ENCODE measurements around the gene SRCAP.

Gene SRCAP

GRCh38 chr16:30698816-30699614 lies at the start of gene SRCAP:
SRCAP (plus strand) TSS chr16:30699171; CDS start chr16:30700825, 1,654 bp downstream.
- Histone ChIP-seq H3K36me3 (ENCODE audit: control insufficient read depth, insufficient read depth, low read length) (peaks cover 12% of the 10 kb centered on the region), H3K4me1 (ENCODE audit: control insufficient read depth, insufficient read depth, low read length) (peaks cover 1% of the 10 kb centered on the region), H3K9me3 (ENCODE audit: control insufficient read depth, insufficient read depth, low read length) (no peaks in the 10 kb centered on the region), H3K27me3 (ENCODE audit: control insufficient read depth, insufficient read depth, low read length) (no peaks in the 10 kb centered on the region; the same call in 1 of the 2 replicates), H3K27ac (ENCODE audit: low read length) (no peak within 1 kb of the TSS), H3K4me3 (ENCODE audit: low read length) (peak within 1 kb of the TSS; percentile 65)
- DNase-seq (ENCODE audit: low read depth, low spot score) = peak; percentile 50
- no CpG with 5 or more reads among the region's 57 CpGs for WGBS (ENCODE audit: insufficient coverage, insufficient read length)

GRCh38 chr16:30649725-30650368 lies 49.1 kb upstream of the SRCAP start:
- WGBS (ENCODE audit: insufficient coverage, insufficient read length) = no CpG with 5 or more reads among the region's 22 CpGs
- no peak overlapping the region for H3K4me3 ChIP-seq (ENCODE audit: low read length)
- H3K36me3 ChIP-seq (ENCODE audit: control insufficient read depth, insufficient read depth, low read length) = no peaks in the 10 kb centered on the region
- H3K9me3 ChIP-seq (ENCODE audit: control insufficient read depth, insufficient read depth, low read length) = no peaks in the 10 kb centered on the region
- H3K4me1 ChIP-seq (ENCODE audit: control insufficient read depth, insufficient read depth, low read length) = no peaks in the 10 kb centered on the region
- H3K27me3 ChIP-seq (ENCODE audit: control insufficient read depth, insufficient read depth, low read length) = no peaks in the 10 kb centered on the region
- no peak overlapping the region for H3K27ac ChIP-seq (ENCODE audit: low read length)
- no peak for DNase-seq (ENCODE audit: low read depth, low spot score)

DNA sequence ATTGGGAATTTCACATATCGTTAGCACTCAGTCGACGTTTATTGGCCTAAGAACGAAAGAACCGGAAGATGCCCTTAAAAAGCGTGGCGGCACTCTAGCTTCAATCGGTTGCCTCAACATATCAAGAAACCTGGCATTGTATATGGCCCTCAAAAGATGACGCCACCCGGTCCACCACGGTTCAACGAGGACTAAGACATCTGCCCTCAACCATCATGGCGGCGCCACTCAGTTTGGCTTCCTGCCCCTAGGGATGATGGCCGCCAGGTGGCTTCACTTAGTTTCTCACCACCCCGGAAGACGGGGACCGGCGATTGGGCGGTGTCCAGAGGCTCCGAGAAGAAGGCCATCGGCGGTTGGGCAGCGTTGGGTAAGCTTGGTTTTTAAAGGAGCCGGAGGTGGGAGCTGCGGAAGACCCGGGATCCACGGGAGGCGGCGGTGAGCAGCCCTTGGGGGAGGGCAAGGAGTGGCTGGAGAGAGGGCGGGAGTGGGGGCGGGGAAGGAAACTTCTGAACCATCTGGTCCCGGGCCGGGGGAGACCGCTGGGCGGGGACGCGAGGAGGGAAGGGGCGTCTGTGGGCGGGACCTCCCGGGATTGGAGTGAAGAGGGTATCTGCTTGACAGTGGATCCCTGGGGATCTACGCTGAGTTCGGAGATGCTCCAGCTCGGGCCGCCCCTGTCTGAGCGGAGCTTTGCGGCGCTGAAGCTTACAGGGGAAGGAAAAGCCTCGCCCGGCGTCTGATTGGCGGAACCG lies 48.4 kb upstream of the SRCAP start, which contains the start of gene PRR14:
Gene PRR14, plus strand, starts transcription at position 592 of the 755 bp plus-strand sequence. CDS start 686 bp downstream, outside the sequence.
- peak; percentile 99 for DNase-seq (ENCODE audit: low read depth, low spot score)
- Histone ChIP-seq H3K9me3 (ENCODE audit: control insufficient read depth, insufficient read depth, low read length) (no peaks in the 10 kb centered on the region), H3K36me3 (ENCODE audit: control insufficient read depth, insufficient read depth, low read length) (no peaks in the 10 kb centered on the region), H3K27me3 (ENCODE audit: control insufficient read depth, insufficient read depth, low read length) (no peaks in the 10 kb centered on the region), H3K4me1 (ENCODE audit: control insufficient read depth, insufficient read depth, low read length) (no peaks in the 10 kb centered on the region), H3K4me3 (ENCODE audit: low read length) (peak within 1 kb of the TSS; percentile 58; the same call in 1 of the 2 replicates), H3K27ac (ENCODE audit: low read length) (no peak within 1 kb of the TSS)
- no CpG with 5 or more reads among the region's 53 CpGs for WGBS (ENCODE audit: insufficient coverage, insufficient read length)

- H3K4me1 ChIP-seq (ENCODE audit: control insufficient read depth, insufficient read depth, low read length) = no peaks in the 10 kb centered on the region
These were observed 47.6 kb upstream of the SRCAP start for GRCh38 chr16:30651124-30652004.

DNA sequence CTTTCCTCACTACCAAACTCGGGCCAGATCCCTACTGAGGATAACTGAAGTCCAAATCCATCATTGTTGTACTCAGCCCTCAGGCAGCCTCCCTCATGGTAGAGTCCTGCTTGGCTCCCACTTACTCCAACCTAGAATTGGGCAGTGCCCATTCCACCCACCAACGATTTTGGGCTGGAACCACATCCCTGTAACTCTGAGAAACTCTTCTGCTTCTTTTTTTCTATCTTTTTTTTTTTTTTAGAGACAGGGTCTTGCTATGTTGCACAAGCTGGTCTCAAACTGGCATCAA lies 47.0 kb upstream of the SRCAP start:
- H3K4me1 ChIP-seq (ENCODE audit: control insufficient read depth, insufficient read depth, low read length) = no peaks in the 10 kb centered on the region
- no peak overlapping the region; the same call in 1 of the 2 replicates for H3K4me3 ChIP-seq (ENCODE audit: low read length)
- no peaks in the 10 kb centered on the region for H3K36me3 ChIP-seq (ENCODE audit: control insufficient read depth, insufficient read depth, low read length)
- no peaks in the 10 kb centered on the region for H3K27me3 ChIP-seq (ENCODE audit: control insufficient read depth, insufficient read depth, low read length)
- H3K27ac ChIP-seq (ENCODE audit: low read length) = no peak overlapping the region
- WGBS (ENCODE audit: insufficient coverage, insufficient read length) = no CpG with 5 or more reads among the region's 2 CpGs
- no peak for DNase-seq (ENCODE audit: low read depth, low spot score)
- no peaks in the 10 kb centered on the region for H3K9me3 ChIP-seq (ENCODE audit: control insufficient read depth, insufficient read depth, low read length)

More at GRCh38 chr16:30651124-30652004, 47.6 kb upstream of the SRCAP start:
- no peak for DNase-seq (ENCODE audit: low read depth, low spot score)
- Histone ChIP-seq H3K27ac (ENCODE audit: low read length) (no peak overlapping the region), H3K9me3 (ENCODE audit: control insufficient read depth, insufficient read depth, low read length) (no peaks in the 10 kb centered on the region), H3K36me3 (ENCODE audit: control insufficient read depth, insufficient read depth, low read length) (no peaks in the 10 kb centered on the region), H3K27me3 (ENCODE audit: control insufficient read depth, insufficient read depth, low read length) (no peaks in the 10 kb centered on the region), H3K4me3 (ENCODE audit: low read length) (peak overlapping the region; percentile 58; the same call in 1 of the 2 replicates)
- WGBS (ENCODE audit: insufficient coverage, insufficient read length) = no CpG with 5 or more reads among the region's 71 CpGs

DNA sequence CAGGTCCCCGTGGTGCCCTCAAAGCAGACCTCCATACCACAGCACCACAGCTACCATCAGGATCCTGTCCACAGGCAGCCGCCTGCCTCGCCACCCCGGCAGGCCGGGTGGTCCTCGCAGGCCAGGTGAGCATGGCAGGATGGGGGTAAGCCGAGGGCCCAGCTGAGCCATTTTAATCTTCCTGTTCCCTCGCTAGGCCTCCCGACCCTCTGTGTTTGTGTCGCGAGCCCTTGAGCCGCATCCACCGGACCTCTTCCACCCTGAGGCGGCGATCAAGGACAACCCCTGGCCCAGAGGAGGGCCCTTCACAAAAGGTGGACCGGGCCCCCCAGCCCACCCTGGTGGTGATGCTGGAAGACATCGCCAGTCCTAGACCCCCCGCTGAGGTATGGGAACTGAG lies 46.3 kb upstream of the SRCAP start:
- Histone ChIP-seq H3K27me3 (ENCODE audit: control insufficient read depth, insufficient read depth, low read length) (no peaks in the 10 kb centered on the region), H3K4me3 (ENCODE audit: low read length) (no peak overlapping the region), H3K9me3 (ENCODE audit: control insufficient read depth, insufficient read depth, low read length) (no peaks in the 10 kb centered on the region), H3K27ac (ENCODE audit: low read length) (no peak overlapping the region), H3K4me1 (ENCODE audit: control insufficient read depth, insufficient read depth, low read length) (no peaks in the 10 kb centered on the region), H3K36me3 (ENCODE audit: control insufficient read depth, insufficient read depth, low read length) (no peaks in the 10 kb centered on the region)
- no peak for DNase-seq (ENCODE audit: low read depth, low spot score)
- no CpG with 5 or more reads among the region's 18 CpGs for WGBS (ENCODE audit: insufficient coverage, insufficient read length)

DNA sequence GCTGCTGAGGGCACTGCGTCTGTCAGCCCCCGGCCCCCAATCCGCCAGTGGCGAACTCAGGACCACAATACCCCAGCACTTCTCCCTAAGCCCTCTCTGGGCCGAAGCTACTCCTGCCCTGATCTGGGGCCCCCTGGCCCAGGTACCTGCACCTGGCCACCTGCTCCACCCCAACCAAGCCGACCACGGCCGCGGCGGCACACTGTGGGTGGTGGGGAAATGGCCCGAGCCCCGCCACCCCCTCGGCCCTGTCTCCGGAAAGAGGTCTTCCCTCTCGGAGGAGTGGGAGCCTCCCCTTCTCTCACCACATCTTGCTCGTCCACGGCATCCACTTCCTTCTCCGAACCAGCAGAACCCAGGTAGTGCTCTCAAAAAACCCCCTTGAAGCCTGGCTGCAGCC lies 44.1 kb upstream of the SRCAP start:
- Histone ChIP-seq H3K4me3 (ENCODE audit: low read length) (no peak overlapping the region), H3K36me3 (ENCODE audit: control insufficient read depth, insufficient read depth, low read length) (no peaks in the 10 kb centered on the region), H3K27ac (ENCODE audit: low read length) (no peak overlapping the region), H3K4me1 (ENCODE audit: control insufficient read depth, insufficient read depth, low read length) (no peaks in the 10 kb centered on the region), H3K9me3 (ENCODE audit: control insufficient read depth, insufficient read depth, low read length) (no peaks in the 10 kb centered on the region), H3K27me3 (ENCODE audit: control insufficient read depth, insufficient read depth, low read length) (no peaks in the 10 kb centered on the region; the same call in 1 of the 2 replicates)
- WGBS (ENCODE audit: insufficient coverage, insufficient read length) = no CpG with 5 or more reads among the region's 18 CpGs
- DNase-seq (ENCODE audit: low read depth, low spot score) = no peak

GRCh38 chr16:30655815-30656347 lies 43.1 kb upstream of the SRCAP start:
- no peak overlapping the region for H3K27ac ChIP-seq (ENCODE audit: low read length)
- peaks cover 6% of the 10 kb centered on the region; the same call in 1 of the 2 replicates for H3K27me3 ChIP-seq (ENCODE audit: control insufficient read depth, insufficient read depth, low read length)
- no peaks in the 10 kb centered on the region for H3K4me1 ChIP-seq (ENCODE audit: control insufficient read depth, insufficient read depth, low read length)
- no peak for DNase-seq (ENCODE audit: low read depth, low spot score)
- no peak overlapping the region for H3K4me3 ChIP-seq (ENCODE audit: low read length)
- no CpG with 5 or more reads among the region's 12 CpGs for WGBS (ENCODE audit: insufficient coverage, insufficient read length)
- no peaks in the 10 kb centered on the region for H3K36me3 ChIP-seq (ENCODE audit: control insufficient read depth, insufficient read depth, low read length)
- H3K9me3 ChIP-seq (ENCODE audit: control insufficient read depth, insufficient read depth, low read length) = no peaks in the 10 kb centered on the region

- Histone ChIP-seq H3K4me1 (ENCODE audit: control insufficient read depth, insufficient read depth, low read length) (no peaks in the 10 kb centered on the region), H3K9me3 (ENCODE audit: control insufficient read depth, insufficient read depth, low read length) (no peaks in the 10 kb centered on the region), H3K36me3 (ENCODE audit: control insufficient read depth, insufficient read depth, low read length) (no peaks in the 10 kb centered on the region), H3K27me3 (ENCODE audit: control insufficient read depth, insufficient read depth, low read length) (peaks cover 6% of the 10 kb centered on the region; the same call in 1 of the 2 replicates), H3K27ac (ENCODE audit: low read length) (no peak overlapping the region), H3K4me3 (ENCODE audit: low read length) (no peak overlapping the region)
- DNase-seq (ENCODE audit: low read depth, low spot score) = no peak
- no CpG with 5 or more reads among the region's 8 CpGs for WGBS (ENCODE audit: insufficient coverage, insufficient read length)
These were observed 42.6 kb upstream of the SRCAP start for GRCh38 chr16:30656388-30656787.
